ENCODE results near the gene LAMTOR4.
A peak's percentile ranks its signal among the peaks of the same experiment; 100 is the strongest.
"Not testable (repeated sequence)": the region's sequence is repeated elsewhere in the genome, so short reads cannot be mapped to it uniquely, and the experiment has no call there.

The LAMTOR4 gene

DNA sequence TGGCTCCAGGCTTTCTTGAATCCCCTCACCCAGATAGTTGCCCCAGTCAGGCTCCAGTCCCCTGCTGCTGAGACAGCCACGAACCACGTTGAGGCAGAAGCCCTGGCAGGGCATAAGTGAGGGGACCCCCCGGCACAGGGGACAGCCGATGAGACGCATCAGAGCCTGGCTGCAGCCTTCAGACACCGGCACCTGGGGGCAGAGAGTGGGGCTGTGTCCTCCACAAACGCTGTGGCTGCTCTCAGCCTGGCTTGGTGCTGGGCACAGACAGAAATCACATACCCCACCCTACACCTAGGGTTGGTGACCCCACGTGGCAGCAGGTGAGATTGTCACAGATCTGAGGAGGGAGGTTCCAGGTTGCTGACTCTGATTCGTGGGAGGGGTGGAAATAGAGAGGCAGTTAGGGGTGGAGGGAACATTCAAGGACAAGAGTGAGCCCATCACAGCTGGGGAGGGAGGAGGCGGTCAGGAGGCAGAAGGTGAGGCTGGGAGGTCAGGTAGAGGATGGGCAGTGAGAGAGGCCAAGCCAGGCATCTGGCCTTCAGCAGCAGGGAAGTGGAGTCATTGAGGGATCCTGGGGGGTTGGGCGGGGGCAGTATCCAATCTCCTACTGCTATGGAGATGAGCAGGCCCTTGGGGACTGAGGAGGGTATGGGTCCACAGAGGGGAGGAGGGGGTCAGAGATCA is 25.2 kb downstream of the LAMTOR4 start:
- DNase-seq, result no peak

- DNase-seq, result no peak
Measured at GRCh38 chr7:100174582-100174981, 25.9 kb downstream of the LAMTOR4 start.

- no peak for DNase-seq
Measured at GRCh38 chr7:100175296-100175935, 26.7 kb downstream of the LAMTOR4 start.

- no peak for DNase-seq
Measured at GRCh38 chr7:100176096-100177044, 27.7 kb downstream of the LAMTOR4 start.

GRCh38 chr7:100177045-100178001 is 28.6 kb downstream of the LAMTOR4 start, which contains the start of the genes GPC2 and STAG3:
Gene GPC2 (minus strand): TSS chr7:100177381. CDS start chr7:100177199, 182 bp downstream.
Gene STAG3 (plus strand): TSS chr7:100177918. CDS start chr7:100180557, 2,639 bp downstream.
- peak; percentile 82 for DNase-seq

GRCh38 chr7:100180084-100180483 is 31.4 kb downstream of the LAMTOR4 start:
- DNase-seq, result not testable (repeated sequence)

DNA sequence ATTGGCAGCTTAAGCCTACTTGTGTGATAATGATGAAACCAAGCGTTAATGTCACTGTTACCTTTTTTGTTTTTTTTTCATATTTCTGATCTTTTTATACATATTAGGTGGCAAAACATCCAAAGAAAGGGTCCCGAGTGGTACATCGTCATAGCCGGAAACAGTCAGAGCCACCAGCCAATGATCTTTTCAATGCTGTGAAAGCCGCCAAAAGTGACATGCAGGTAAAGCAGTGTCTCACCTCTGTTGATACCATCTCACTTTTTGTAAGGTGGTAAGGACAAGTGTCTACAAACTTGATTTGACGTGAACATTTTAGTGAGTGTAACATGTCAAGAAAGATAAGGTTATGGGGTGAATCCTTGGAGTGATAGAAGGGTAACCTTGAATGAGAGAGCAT is 33.9 kb downstream of the LAMTOR4 start:
- not testable (repeated sequence) for DNase-seq

GRCh38 chr7:100183090-100183489 is 34.4 kb downstream of the LAMTOR4 start:
- DNase-seq, result not testable (repeated sequence)

GRCh38 chr7:100185726-100186125 is 37.0 kb downstream of the LAMTOR4 start:
- DNase-seq, result no peak

GRCh38 chr7:100189061-100189460 is 40.3 kb downstream of the LAMTOR4 start:
- DNase-seq, result no peak

- DNase-seq, result no peak
Measured at GRCh38 chr7:100190048-100190711, 41.5 kb downstream of the LAMTOR4 start.

DNA sequence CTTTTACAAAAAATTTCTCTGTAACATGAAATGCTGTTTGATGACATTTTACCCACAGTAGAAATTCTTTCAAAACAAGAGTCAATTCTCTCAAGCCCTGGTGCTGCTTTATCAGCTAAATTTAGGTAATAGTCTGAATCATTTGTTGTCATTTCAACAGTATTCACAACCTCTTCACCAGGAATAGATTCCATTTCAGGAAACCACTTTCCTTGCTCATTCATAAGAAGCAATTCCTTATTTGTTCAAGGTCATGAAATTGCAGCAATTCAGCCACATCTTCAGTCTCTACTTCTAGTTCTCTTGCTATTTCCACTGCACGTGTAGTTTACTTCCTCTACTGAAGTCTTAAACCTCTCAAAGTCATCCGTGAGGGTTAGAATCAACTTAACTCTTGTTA is 43.1 kb downstream of the LAMTOR4 start:
- DNase-seq, result no peak

DNA sequence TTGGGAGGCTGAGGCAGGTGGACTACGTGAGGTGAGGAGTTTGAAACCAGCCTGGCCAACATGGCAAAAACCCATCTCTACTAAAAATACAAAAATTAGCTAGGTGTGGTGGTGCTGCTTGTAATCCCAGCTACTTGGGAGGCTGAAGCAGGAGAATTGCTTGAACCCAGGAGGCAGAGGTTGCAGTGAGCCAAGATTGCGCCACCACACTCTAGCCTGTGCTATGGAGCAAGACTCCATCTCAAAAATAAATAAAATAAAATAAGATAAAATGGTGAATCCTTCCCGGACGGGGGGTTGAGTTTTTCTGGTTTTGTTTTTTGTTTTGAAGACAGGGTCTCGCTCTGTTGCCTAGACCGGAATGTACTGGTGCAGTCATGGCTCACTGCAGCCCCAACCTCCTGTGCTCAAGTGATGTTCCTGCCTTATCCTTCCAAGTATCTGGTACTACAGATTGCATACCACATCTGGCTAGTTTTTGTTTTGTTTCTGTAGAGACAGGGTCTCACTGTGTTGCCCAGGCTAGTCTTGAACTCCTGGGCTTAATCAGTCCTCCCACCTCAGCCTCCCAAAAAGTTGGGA is 43.7 kb downstream of the LAMTOR4 start:
- DNase-seq, result not testable (repeated sequence)

GRCh38 chr7:100192969-100193368 is 44.3 kb downstream of the LAMTOR4 start:
- DNase-seq, result no peak

DNA sequence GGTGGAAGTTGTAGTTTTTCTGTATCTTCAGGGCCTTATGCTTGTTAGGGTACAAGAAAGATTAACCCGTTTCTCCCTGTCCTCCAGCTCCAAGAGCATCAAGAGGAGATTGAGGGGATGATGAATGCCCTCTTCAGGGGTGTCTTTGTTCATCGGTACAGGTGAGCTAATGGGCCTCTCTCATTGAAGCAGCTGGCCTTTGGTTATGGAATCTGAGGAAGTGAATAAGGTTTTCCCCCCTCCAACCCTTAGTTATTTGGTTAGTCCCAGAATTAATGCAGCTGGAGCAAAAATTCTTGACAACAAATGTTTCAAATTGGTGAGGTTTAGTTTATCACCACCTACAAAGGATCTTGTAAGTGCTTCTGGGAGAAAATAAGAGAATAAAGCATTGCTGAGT is 46.5 kb downstream of the LAMTOR4 start:
- no peak for DNase-seq

DNA sequence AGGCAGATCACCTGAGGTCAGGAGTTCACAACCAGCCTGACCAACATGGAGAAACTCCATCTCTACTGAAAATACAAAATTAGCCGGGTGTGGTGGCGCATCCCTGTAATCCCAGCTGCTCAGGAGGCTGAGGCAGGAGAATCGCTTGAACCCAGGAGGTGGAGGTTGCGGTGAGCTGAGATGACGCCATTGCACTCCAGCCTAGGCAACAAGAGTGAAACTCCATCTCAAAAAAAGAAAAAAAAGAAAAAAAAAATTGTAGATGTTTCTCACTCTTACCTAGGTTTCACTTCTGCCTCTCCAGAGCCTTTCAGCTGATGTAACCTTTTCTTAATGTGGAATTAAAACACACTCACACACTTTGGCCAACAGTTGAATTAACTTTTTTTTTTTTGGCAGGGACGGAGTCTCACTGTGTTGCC is 47.2 kb downstream of the LAMTOR4 start:
- DNase-seq, result not testable (repeated sequence)

DNA sequence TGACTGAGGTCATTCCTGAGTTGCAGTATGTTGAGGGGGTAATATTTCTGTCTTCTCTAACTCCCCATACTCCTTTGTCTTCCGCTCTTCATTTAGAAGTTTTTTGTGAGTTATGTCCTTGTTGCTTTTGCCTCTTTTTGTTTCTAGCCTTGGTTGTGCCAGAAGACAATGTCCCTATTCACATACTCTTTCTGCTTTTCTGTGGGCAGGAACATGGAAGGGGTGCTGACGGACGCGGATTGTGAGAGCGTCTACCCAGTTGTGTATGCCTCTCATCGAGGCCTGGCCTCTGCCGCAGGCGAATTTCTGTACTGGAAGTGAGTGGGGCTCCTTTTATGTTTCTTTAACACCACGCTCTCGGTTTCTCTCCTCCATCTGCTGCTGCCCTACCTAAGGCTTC is 49.5 kb downstream of the LAMTOR4 start:
- DNase-seq, result no peak

DNA sequence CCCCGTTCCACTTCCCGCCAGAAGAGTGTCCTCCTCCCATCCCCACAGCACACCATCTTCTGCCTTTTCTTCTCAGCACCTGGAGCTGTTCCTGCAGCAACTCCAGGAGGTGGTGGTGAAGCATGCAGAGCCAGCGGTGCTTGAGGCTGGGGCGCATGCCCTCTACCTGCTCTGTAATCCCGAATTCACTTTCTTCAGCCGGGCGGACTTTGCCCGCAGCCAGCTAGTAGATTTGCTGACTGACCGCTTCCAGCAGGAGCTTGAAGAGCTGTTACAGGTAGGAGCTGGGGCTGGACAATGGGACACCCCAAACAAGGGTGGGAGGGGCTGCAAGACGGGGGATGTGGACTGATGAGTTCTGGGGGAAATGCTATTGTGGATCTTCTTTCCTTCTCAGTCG is 52.0 kb downstream of the LAMTOR4 start:
- DNase-seq, result no peak
